Kidney epithelial cell (primary cell): ENCODE results near the gene APCDD1. TPM values are rescaled to one million over a fixed set of nuclear protein-coding genes. Genes with fewer than 3 reads are reported as not detected.

Experiments used
- DNase-seq: peaks from one replicate; pipeline ENCODE4 v3.0.0-alpha.2; 2010; ENCODE audit warnings: low read depth
- H3K27me3 ChIP-seq: 2 replicates; pipeline ENCODE4 v1.6.0; 2011; ENCODE audit warnings: low read length; ENCODE audit not compliant: control insufficient read depth, insufficient read depth
- H3K36me3 ChIP-seq: 2 replicates; pipeline ENCODE4 v1.5.1; 2011; ENCODE audit warnings: low read length; ENCODE audit not compliant: control insufficient read depth, insufficient read depth
- H3K4me3 ChIP-seq: 2 replicates; pipeline ENCODE4 v1.5.1; 2011; ENCODE audit warnings: low read depth, mild to moderate bottlenecking, control low read depth, low read length
- total RNA-seq: library from RNA; depleted of rRNA; stranded (reverse); fragments of >200 nt; gene quantifications from 2 replicates; pipeline ENCODE4 v1.2.3, GENCODE V29; 2015
- TF ChIP-seq, protein P1 (sequence below): IDR thresholded peaks from 2 replicates; pipeline ENCODE4 v1.5.1; 2011; ENCODE audit warnings: mild to moderate bottlenecking, moderate library complexity, low read length, control low read depth, inconsistent platforms; ENCODE audit not compliant: insufficient read depth, poor library complexity, severe bottlenecking

APCDD1 gene
- total RNA-seq, 1 donor from 2014 or later: 0.71 TPM

GRCh38 chr18:10477863-10478260, 23.4 kb downstream of the APCDD1 start:
- DNase-seq: no peak
- H3K36me3 ChIP-seq: no peaks in the 10 kb centered on the region
- H3K27me3 ChIP-seq: peaks cover 4% of the 10 kb centered on the region
- no peak overlapping the region for H3K4me3 ChIP-seq
- TF ChIP-seq, protein P1, sequence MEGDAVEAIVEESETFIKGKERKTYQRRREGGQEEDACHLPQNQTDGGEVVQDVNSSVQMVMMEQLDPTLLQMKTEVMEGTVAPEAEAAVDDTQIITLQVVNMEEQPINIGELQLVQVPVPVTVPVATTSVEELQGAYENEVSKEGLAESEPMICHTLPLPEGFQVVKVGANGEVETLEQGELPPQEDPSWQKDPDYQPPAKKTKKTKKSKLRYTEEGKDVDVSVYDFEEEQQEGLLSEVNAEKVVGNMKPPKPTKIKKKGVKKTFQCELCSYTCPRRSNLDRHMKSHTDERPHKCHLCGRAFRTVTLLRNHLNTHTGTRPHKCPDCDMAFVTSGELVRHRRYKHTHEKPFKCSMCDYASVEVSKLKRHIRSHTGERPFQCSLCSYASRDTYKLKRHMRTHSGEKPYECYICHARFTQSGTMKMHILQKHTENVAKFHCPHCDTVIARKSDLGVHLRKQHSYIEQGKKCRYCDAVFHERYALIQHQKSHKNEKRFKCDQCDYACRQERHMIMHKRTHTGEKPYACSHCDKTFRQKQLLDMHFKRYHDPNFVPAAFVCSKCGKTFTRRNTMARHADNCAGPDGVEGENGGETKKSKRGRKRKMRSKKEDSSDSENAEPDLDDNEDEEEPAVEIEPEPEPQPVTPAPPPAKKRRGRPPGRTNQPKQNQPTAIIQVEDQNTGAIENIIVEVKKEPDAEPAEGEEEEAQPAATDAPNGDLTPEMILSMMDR: no peak

- Histone ChIP-seq H3K36me3 (no peaks in the 10 kb centered on the region), H3K27me3 (no peaks in the 10 kb centered on the region), H3K4me3 (no peak overlapping the region)
- TF ChIP-seq, protein P1: no peak
- no peak for DNase-seq
These were observed 27.4 kb downstream of the APCDD1 start for GRCh38 chr18:10481831-10482230.

DNA sequence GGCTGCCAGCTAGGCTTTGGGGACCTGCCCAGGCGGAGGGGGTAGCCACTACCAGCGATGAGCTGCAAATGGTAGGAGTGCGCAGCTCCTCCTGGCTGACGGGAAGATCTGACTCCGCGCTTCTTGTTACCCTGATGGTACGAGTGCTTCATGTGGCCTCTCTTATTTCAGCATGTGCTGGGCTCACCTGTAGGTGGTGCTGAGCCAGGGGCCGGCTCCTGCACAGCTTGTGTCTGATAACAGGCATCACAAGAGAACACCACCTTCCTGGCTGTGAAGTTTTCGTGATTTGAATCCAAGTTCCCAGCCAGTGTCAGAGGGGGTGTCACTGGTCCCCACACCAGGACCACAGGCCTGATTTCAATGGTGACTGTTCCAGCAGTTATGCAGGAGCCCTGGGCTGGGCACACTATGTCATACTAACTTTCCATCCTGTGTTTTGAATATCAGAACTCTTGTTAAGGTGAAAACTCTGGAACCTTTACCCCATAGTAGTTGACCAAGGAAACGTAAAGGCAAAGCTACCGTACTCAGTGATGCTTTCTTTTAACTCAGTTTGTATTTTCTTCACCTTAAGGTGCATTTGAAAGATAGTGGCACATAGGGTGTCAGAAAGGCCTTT, 28.0 kb downstream of the APCDD1 start:
- Histone ChIP-seq H3K36me3 (no peaks in the 10 kb centered on the region), H3K4me3 (no peak overlapping the region), H3K27me3 (no peaks in the 10 kb centered on the region)
- DNase-seq: no peak
- TF ChIP-seq, protein P1: no peak

DNA sequence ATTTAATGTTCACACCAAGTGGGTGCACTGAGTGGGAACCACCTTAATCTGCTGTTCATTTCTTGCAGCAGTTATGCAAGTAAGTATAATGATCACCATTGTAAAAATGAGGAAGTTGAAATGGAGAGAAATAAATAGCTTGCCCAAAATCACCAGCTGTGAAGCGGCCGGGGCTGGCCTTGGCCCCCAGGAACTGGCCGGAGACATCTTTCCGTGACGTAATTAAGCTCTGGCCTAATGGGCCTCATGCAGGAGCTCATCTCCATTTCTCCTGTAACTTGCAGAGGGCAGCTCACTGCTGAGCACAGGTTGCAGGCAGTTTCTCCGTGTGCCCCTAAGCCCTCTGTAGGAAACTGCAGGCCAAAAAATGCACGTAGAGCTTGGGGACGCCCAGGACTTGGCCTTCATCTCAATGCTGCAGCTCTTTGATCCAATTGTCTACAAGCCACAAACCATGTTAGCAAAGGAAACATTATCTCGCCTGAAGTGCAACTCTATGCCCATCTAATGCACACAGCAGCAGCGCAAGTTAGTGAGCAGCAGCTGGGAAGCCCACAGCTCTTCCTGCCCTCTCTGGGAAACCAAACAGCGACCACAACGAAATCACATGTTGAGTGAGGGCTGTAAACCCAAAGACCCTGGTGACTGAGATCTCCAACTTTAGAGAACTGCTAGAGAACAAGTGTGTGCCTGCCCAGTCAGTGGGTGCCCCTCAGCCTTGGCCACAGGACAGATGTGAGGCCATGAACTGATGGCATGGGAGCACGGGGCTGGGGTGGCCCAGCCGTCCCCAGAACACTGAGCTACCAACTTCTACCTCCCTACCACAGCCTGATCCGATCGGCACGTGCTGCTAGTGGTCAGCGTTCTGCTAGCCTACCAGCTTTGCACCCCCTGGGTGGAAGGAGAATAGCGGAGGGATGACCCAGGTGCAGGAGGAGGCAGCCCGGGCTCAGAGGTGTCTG, 28.8 kb downstream of the APCDD1 start:
- H3K36me3 ChIP-seq: no peaks in the 10 kb centered on the region
- no peak for DNase-seq
- H3K27me3 ChIP-seq: no peaks in the 10 kb centered on the region
- TF ChIP-seq, protein P1: no peak
- no peak overlapping the region for H3K4me3 ChIP-seq

DNA sequence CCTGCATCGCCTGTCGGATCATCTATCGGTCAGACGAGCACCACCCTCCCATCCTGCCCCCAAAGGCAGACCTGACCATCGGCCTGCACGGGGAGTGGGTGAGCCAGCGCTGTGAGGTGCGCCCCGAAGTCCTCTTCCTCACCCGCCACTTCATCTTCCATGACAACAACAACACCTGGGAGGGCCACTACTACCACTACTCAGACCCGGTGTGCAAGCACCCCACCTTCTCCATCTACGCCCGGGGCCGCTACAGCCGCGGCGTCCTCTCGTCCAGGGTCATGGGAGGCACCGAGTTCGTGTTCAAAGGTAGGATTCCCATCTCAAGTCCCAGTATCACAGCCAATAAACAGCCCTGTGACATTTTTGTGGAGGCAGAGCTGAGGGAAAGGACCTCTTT, 31.0 kb downstream of the APCDD1 start:
- Histone ChIP-seq H3K36me3 (no peaks in the 10 kb centered on the region), H3K27me3 (no peaks in the 10 kb centered on the region), H3K4me3 (no peak overlapping the region)
- TF ChIP-seq, protein P1: no peak
- no peak for DNase-seq
